GM19324 (cell line): ENCODE measurements around the gene ESPN.
"Not testable (repeated sequence)": the region's sequence is repeated elsewhere in the genome, so short reads cannot be mapped to it uniquely, and the experiment has no call there.

ENCODE experiments used
- ATAC-seq: cut with Tn5 transposase; IDR thresholded peaks from one replicate; pipeline ENCODE4 v1.9.1; 2021; ENCODE audit warnings: mild to moderate bottlenecking, moderate library complexity; ENCODE audit not compliant: unreplicated experiment, low FRiP score

Gene ESPN

GRCh38 chr1:6426277-6426971 lies 1.8 kb downstream of the ESPN start:
- ATAC-seq, result no peak

- ATAC-seq, result no peak
Observed at GRCh38 chr1:6426972-6427350, 2.4 kb downstream of the ESPN start.

GRCh38 chr1:6427441-6428390 lies 3.1 kb downstream of the ESPN start:
- no peak for ATAC-seq

DNA sequence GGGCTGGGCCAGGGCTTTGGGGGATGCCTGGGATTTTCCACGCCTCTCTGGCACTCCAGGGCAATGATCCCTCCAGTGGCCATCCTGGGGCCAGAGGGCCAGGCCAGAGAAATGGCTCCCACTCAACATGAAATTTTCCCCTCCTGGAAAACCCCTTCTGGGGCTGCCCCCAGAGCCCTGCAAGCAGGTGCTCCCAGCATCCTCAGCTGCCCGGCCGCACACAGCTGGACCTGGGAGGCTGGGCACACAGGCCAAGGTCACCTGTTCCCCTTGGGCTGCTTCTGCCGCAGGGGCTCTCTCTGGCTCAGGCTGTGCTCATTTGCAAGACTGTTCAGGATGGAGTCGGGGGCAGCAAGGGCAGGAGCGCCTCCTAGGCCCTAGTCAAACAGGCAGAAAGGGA lies 3.9 kb downstream of the ESPN start:
- not testable (repeated sequence) for ATAC-seq

DNA sequence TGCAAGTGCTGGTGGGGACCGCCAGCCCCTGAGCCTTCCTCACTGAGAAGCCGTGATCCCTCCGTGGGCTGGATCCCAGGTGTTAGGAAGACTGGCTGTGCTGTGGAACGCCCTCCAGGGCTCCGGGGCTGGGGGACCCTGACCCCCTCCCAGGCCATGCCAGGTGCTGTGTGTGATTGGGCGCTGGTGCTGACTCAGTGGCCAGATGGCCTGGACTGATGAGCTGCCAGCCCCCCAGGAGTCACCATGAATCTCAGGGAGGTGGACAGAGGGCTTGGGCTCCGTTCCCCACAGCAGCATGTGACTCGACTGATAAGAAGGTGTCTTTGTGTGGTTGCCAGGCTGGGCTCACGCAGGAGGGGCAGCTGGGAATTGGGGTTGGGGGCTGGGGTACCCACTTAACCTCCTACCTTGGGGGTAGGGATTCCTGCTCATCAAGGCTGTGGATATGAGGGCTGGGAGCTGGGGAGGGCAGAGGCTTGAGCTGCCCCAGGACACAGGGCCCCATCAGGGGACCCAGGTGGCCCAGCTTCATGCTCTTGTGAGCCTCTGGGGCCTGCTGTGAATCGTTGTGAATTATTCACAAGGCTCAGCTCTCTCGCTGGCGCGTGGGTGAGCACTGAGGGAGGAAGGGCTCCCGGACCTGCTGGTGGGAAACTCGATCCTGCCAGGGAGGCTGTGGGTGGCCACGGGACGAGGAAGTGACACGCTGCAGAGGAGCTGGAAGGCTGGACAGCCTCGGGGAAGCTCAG lies 5.3 kb downstream of the ESPN start:
- not testable (repeated sequence) for ATAC-seq

DNA sequence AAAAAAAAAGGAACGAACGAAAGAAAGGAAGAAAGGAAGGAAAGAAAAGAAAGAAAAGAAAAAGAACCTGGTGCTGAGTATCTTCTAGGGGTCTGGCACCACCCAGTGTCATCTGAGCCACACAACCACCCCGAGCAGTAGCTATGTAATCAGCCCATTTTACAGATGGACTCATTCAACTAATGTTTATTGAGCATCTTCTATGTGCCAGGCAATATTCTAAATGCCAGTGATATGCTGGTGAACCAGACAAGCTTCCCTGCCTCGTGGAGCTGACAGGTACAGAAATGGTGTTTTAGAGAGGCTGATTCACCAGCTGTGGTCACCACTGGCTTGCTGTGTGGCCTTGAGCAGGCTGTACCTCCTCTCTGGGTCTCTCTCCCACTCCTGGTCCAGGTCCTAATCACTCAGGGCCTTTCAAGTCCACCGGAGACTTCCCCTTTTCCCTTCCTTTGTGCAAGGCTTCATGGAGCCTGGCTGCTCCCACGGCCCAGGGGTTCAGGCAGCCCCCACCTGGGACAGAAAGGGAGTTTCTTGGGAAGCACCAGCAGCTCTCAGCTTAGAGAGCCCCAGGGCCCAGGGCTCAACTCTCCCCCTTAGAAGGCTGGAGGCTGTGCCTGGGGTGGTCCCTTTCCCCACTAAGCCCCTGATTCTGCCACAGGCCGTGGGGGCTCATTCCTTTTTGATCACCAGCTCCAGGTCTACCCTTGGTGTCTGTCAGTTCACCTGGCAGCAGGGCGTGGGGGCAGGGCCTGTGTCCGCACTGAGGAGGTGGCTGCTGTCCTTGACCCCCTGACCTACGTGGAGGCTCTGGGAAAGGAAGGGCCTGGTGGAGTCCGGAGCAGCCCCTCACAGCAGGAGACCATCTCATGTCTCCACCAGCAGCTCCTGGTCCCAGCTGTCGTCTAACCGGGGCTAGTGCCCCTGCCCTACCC lies 7.3 kb downstream of the ESPN start:
- not testable (repeated sequence) for ATAC-seq

DNA sequence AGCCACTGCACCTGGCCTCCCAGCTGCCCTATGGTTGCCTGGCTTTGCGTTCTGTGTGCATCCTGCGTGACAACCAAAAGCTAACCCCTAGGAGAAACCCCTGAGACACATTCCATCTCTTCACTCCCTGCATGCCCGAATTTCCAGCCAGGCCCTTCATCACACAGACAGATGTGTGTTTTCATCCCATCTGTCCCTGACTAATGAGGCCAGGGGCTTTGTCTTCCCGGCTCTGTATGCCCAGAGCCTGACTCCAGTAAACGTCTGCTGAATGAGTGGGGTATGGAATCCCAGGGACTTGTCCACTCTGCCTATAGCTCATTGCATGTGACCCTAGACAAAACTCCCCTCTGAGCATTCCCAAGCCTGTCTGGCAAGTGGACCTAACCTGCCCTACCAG lies 9.6 kb downstream of the ESPN start:
- ATAC-seq, result no peak

- no peak for ATAC-seq
Observed at GRCh38 chr1:6435129-6435528, 10.6 kb downstream of the ESPN start.

- ATAC-seq, result no peak
Observed at GRCh38 chr1:6435547-6435946, 11.0 kb downstream of the ESPN start.

DNA sequence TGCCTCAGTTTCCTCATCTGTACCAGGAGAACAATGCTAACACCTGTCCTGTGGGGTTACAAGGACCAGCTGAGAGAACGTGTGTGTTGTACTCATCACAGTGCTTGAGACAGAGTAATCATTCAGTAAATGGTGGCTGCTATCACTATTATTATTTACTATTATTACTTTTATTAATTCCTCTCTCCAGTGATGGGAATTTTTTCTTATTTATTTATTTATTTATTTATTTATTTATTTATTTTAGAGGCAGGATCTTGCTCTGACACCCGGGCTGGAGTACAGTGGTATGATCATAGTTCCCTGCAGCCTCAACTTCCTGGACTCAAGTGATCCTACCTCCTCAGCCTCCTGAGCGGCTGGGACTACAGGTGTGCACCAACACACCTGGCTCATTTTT lies 11.7 kb downstream of the ESPN start:
- not testable (repeated sequence) for ATAC-seq

- not testable (repeated sequence) for ATAC-seq
Observed at GRCh38 chr1:6437012-6437700, 12.6 kb downstream of the ESPN start.

DNA sequence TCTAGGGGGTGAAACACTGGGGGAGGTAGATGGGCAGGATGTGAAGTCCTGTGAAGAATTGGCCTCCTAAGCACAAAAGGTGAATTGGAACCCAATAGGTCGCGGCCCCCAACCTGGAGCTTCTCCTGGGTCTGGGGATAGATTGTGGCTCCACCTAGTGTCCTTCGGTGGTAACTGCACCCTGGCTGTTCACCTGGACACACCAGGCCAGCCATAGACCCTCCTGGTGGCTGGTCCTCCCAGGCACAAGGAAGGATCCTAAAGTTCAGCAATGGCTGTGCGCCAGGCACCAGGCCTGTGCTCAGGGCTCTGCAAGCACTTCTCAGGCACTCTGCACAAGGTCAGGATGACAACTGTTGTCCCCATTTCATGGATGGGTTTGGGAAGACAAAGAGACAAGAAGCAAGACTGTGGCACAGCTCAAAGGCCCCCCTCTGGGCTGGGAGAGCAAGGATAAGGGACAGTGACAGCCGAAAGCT lies 13.5 kb downstream of the ESPN start:
- no peak for ATAC-seq

GRCh38 chr1:6440198-6441126 lies 15.9 kb downstream of the ESPN start:
- ATAC-seq, result no peak

GRCh38 chr1:6441586-6441985 lies 17.0 kb downstream of the ESPN start:
- no peak for ATAC-seq

DNA sequence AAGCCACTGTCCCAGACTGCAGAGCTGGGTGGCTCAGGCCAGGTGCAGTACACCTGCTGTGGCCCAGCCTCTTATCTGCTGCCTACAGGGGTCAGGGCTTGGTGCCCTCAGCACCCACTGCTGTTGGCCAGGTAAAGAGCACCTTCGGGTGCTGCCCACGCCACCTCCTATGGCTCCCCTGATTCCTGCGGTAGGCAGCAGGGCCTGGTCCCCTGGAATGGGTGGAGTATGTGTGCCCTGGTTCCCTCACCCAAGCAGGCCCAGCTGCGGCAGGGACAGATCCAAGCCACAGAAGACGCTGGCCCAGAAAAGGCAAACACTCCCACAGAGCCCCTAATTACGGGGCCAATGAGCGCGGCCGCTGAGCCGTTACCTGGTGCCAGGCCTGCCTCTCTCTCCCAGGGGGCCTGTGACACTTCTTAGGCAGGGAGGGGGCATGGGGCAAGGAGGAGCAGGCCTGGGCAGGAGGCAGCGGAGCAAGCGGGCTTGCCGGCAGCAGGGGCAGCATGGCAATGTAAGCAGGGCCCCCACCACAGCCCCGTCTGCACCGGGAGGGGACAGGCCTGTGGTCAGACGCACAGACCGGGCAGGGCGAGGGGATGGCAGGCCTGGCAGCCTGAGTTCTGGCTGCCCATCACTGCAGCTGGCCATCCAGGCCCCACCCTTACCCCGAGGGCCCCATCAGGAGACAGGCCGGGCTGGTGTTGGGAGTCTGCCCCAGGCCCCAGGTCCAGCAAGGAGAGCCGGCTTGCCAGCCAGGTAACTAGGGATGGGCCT lies 19.0 kb downstream of the ESPN start:
- ATAC-seq, result no peak

DNA sequence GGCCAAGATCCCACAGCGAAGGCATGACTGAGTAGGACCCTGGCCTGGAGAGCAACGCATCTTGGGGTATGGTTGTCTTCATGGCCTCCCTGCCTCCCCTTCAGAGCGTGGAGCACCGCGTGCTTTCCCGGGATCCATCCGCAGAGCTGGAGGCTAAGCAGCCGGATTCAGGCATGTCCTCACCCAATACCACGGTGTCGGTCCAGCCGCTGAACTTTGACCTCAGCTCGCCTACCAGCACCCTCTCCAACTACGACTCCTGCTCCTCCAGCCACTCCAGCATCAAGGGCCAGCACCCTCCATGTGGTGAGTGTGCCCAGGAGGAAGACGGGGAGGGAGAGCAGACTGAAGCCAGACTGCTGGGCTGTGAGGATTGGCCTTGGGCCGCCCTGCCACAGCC lies 19.8 kb downstream of the ESPN start:
- ATAC-seq, result no peak

GRCh38 chr1:6445062-6445763 lies 20.6 kb downstream of the ESPN start:
- no peak for ATAC-seq
